Endothelial cell of umbilical vein (primary cell): ENCODE measurements around the gene ZBTB48.

Experiments
- EZH2 ChIP-seq: IDR thresholded peaks from 2 replicates; pipeline ENCODE4 v1.6.1; 2012; ENCODE audit warnings: borderline replicate concordance, low read depth, mild to moderate bottlenecking, moderate library complexity, low read length, inconsistent platforms; ENCODE audit not compliant: severe bottlenecking
- POLR2AphosphoS5 ChIP-seq: IDR thresholded peaks from 2 replicates; pipeline ENCODE4 v1.6.1; 2012; ENCODE audit warnings: low read depth, mild to moderate bottlenecking, control low read depth, low read length, moderate library complexity; ENCODE audit not compliant: insufficient read depth
- TF ChIP-seq, protein P1 (sequence below): IDR thresholded peaks from 2 replicates; pipeline ENCODE4 v1.6.1; 2011; ENCODE audit not compliant: insufficient read depth, insufficient read length

DNA sequence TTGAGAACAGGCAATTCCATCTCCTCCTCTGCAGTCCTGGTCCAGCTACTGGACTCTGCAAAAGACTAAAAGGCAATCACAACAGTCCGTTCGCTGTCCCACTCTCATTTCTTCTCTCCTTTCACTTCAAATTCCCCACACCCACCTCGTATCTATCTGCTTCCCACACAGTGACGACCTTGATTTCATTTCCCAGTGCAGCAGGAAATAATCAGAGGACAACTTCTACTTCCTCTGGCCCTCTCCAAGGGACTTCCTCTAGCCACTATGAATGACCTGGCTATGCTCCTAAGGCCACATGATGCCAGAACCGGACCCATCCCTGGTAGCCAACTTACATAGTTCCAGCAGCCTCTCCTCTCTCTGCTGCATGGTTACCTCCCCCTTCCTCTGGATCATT lies 33.5 kb upstream of the ZBTB48 start:
- TF ChIP-seq EZH2: no peak
- TF ChIP-seq POLR2AphosphoS5: no peak
- TF ChIP-seq, protein P1, sequence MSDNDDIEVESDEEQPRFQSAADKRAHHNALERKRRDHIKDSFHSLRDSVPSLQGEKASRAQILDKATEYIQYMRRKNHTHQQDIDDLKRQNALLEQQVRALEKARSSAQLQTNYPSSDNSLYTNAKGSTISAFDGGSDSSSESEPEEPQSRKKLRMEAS: no peak
